GM20000 (cell line): ENCODE data around the gene TBR1.

Experiments used
- DNase-seq: peaks from one replicate; pipeline ENCODE4 v3.0.0; 2012; ENCODE audit warnings: low spot score
- CTCF ChIP-seq: IDR thresholded peaks from 2 replicates; pipeline ENCODE4 v1.5.1; 2012; ENCODE audit warnings: mild to moderate bottlenecking, control low read depth; ENCODE audit errors: extremely low read depth, missing control alignments

TBR1 gene

GRCh38 chr2:161420406-161421074 is 4.4 kb downstream of the TBR1 start:
- peak; percentile 30 for DNase-seq
- TF ChIP-seq CTCF, result no peak

- DNase-seq, result no peak
- no peak for TF ChIP-seq CTCF
Measured at GRCh38 chr2:161421686-161422085, 5.6 kb downstream of the TBR1 start.

GRCh38 chr2:161422816-161423403 is 6.8 kb downstream of the TBR1 start:
- no peak for TF ChIP-seq CTCF
- peak; percentile 39 for DNase-seq

GRCh38 chr2:161423421-161424393 is 7.6 kb downstream of the TBR1 start:
- no peak for TF ChIP-seq CTCF
- DNase-seq, result peak; percentile 64

- TF ChIP-seq CTCF, result no peak
- DNase-seq, result no peak
Measured at GRCh38 chr2:161424394-161424769, 8.3 kb downstream of the TBR1 start.

GRCh38 chr2:161424891-161425727 is 9.0 kb downstream of the TBR1 start:
- no peak for TF ChIP-seq CTCF
- DNase-seq, result peak; percentile 26
